Measurements from ENCODE around the gene SCNN1G.

- TF ChIP-seq CTCF (IDR thresholded peaks at IDR 0.05 in 2 of 3, conservative IDR thresholded peaks at IDR 0.05 in 1 of 3; ENCODE audit: borderline replicate concordance in 1 of 3, insufficient read depth in 1 of 3, low read depth in 2 of 3, low read length in 2 of 3): no peak
- no peak for TF ChIP-seq YY1 (IDR thresholded peaks at IDR 0.05; ENCODE audit: extremely low read depth, insufficient replicate concordance, low read depth, low read length)
- TF ChIP-seq ZFX (IDR thresholded peaks at IDR 0.05): no peak
- TF ChIP-seq CEBPB (IDR thresholded peaks at IDR 0.05; ENCODE audit: low read depth): no peak
- TF ChIP-seq SRF (IDR thresholded peaks at IDR 0.05; ENCODE audit: low read depth): no peak
- TF ChIP-seq POLR2AphosphoS5 (IDR thresholded peaks at IDR 0.05; ENCODE audit: low read depth, low read length): no peak
- TF ChIP-seq JUND (IDR thresholded peaks at IDR 0.05): no peak
- no peak for TF ChIP-seq ZBTB33 (IDR thresholded peaks at IDR 0.05; ENCODE audit: extremely low read depth, insufficient replicate concordance, low read length)
- no peak for TF ChIP-seq EZH2phosphoT487 (IDR thresholded peaks at IDR 0.05; ENCODE audit: borderline replicate concordance)
- no peak for TF ChIP-seq EZH2 (IDR thresholded peaks at IDR 0.05)
- TF ChIP-seq ATF3 (IDR thresholded peaks at IDR 0.05): no peak
Measured at GRCh38 chr16:23255000-23255399, 72.5 kb downstream of the SCNN1G start.

Data from HCT116 (cell line).